Mucosa of descending colon (tissue), 3 donors: ENCODE measurements around the gene UST. TPM values are rescaled to one million over a fixed set of nuclear protein-coding genes. Genes with fewer than 3 reads are reported as not detected.

Source experiments
- ATAC-seq: fragments of 200-7000 bp; cut with Tn5 transposase; one replicate; pipeline ENCODE4 v1.9.1; 2020; ENCODE audit warnings: mild to moderate bottlenecking, moderate library complexity
- DNase-seq, 3 donors: peaks; one replicate each; pipeline ENCODE4 v3.0.0-alpha.2; 2020
- H3K36me3 ChIP-seq: fragments of 200-600 bp; one replicate; pipeline ENCODE4 v1.8.0; 2021; ENCODE audit warnings: low read depth, mild to moderate bottlenecking
- H3K4me1 ChIP-seq: fragments of 200-600 bp; one replicate; pipeline ENCODE4 v1.8.0; 2021; ENCODE audit warnings: low read depth, mild to moderate bottlenecking
- H3K4me3 ChIP-seq: fragments of 200-600 bp; one replicate; pipeline ENCODE4 v1.8.0; 2021; ENCODE audit warnings: mild to moderate bottlenecking
- H3K9me3 ChIP-seq: fragments of 200-600 bp; one replicate; pipeline ENCODE4 v1.8.0; 2021; ENCODE audit warnings: mild to moderate bottlenecking
- intact Hi-C, 2 donors: fragments of 100-400 bp; cut with DNase I in 1 of 2; cut with micrococcal nuclease in 1 of 2; formaldehyde crosslinking; loops; one replicate each; pipeline versions ENCODE4 v1.11.0 to v1.11.1; 2022; cut with DNase I, micrococcal nuclease
- total RNA-seq, 3 donors: library from RNA; stranded (reverse); fragmentation: NEBNext Ultra II Directional in 2 of 3; extraction: Animal tissue kit (Norgen Biotek cat#: 25700) in 2 of 3; gene quantifications; one replicate each; pipeline versions ENCODE4 v1.2.1 to v1.2.4, GENCODE V29; 2021 to 2023
- TF ChIP-seq, protein P1 (sequence below): fragments of 200-600 bp; IDR thresholded peaks from one replicate; pipeline ENCODE4 v1.8.0; 2022; ENCODE audit warnings: antibody characterized with exemption, mild to moderate bottlenecking
- donor health status: DM: no; HTN: no; CAD: no; lungs with moderate emphysema.
- donor health status: DM: no; HTN: no; CAD: no.
- donor health status: DM: no; HTN: yes; CAD: no.

Gene UST
- total RNA-seq, 3 donors from 2014 or later: 1.1 to 16.2 (median 2.1) TPM

DNA sequence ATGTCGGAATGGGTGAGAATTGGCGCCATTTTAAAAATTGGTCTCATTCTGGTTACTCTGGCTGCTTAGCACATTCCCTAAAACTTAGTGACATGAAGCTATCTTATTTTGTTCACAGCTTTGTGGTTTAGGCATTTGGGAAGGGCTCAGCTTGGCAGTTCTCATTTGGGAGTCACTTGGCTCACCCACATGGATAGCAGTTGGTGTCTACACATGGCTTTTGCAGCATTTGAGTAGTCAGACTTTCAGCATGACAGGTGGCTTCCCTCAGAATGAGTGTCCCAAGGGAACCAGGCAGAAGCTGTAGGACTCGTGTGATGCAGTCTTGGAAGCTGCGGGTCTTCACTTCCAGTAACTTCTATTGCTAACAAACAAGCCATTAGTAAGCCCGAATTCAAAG lies 64.6 kb downstream of the UST start:
- intact Hi-C loops: no loop called here
- Histone ChIP-seq H3K4me3 (no peak overlapping the region), H3K4me1 (no peaks in the 10 kb centered on the region), H3K9me3 (no peaks in the 10 kb centered on the region), H3K36me3 (no peaks in the 10 kb centered on the region)
- no peak for DNase-seq
- no peak for ATAC-seq
- TF ChIP-seq, protein P1, sequence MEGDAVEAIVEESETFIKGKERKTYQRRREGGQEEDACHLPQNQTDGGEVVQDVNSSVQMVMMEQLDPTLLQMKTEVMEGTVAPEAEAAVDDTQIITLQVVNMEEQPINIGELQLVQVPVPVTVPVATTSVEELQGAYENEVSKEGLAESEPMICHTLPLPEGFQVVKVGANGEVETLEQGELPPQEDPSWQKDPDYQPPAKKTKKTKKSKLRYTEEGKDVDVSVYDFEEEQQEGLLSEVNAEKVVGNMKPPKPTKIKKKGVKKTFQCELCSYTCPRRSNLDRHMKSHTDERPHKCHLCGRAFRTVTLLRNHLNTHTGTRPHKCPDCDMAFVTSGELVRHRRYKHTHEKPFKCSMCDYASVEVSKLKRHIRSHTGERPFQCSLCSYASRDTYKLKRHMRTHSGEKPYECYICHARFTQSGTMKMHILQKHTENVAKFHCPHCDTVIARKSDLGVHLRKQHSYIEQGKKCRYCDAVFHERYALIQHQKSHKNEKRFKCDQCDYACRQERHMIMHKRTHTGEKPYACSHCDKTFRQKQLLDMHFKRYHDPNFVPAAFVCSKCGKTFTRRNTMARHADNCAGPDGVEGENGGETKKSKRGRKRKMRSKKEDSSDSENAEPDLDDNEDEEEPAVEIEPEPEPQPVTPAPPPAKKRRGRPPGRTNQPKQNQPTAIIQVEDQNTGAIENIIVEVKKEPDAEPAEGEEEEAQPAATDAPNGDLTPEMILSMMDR: no peak

DNA sequence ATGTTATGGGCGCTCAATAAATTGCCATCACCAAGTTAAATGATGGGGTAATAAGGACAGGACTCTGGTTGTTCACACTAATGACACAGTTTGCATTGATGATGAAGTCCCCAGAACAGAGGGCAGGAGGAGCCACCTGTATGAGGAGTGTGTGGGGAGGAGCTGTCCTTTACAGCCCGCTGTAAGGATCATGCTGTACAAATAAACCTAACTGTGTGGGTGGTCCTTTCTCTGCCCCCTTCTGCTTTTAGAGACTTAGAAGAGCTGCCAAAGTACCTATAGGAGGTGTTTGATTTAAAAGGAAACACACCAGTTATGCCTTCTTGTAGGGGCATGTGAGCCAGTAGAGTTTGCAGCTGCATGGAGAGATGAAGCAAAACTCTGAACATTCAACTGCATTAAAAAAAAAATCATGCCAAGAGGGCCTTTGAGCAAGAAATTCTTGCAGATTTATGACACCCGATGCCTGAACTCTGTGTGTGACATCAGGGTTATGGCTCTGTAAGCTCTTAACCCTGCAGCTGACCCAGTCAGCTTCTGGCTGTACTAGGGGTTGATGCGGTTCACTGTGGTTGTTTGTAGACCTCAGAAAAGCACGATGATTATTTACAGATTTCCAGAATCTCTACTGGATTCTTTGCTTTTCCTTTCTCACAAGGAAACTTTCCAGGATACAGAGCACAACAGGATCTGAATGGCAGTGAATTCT lies 67.4 kb downstream of the UST start:
- intact Hi-C loops: no loop called here
- H3K9me3 ChIP-seq: no peaks in the 10 kb centered on the region
- DNase-seq (no peak), ATAC-seq (no peak)
- no peaks in the 10 kb centered on the region for H3K4me1 ChIP-seq
- H3K36me3 ChIP-seq: no peaks in the 10 kb centered on the region
- no peak overlapping the region for H3K4me3 ChIP-seq
- TF ChIP-seq, protein P1: no peak

DNA sequence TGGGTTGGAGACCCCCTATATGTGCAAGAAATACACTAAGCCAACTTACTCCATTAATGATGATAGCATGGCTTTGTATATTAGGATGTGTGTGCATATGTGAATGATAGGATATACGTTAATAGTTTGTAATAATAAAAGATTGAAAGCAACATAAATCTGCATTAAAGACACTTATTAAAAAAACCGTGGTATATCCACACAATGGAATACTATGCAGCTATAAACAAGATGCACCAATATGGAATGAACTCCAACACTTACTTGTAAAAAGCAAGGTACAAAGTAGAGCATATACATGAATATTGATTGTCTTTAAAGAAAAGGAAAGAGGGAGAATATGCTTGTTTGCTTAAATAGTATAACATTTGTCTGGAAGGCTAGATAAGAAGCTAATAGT lies 68.0 kb downstream of the UST start:
- no peaks in the 10 kb centered on the region for H3K4me1 ChIP-seq
- no peak overlapping the region for H3K4me3 ChIP-seq
- no peak for ATAC-seq
- TF ChIP-seq, protein P1: no peak
- DNase-seq: no peak
- no peaks in the 10 kb centered on the region for H3K36me3 ChIP-seq
- intact Hi-C loops: no loop called here
- H3K9me3 ChIP-seq: no peaks in the 10 kb centered on the region

DNA sequence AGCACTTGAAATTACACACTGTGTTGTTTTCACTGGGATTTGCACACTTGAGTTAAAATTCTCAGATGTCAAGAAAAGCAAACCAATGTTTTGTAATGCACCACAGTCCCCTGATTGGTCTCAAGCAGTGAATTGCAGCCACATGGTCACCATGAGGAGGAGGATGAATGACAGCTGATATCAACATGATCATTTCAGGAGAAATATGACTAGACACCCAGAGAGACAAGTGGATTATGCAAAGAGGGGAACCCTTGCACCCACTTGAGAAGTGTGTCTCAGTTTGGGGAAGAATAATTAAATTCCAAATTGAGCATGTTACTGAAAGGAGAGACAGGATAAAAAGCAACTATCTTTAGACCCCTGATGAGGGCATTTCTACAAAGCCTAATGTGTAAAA lies 69.3 kb downstream of the UST start:
- intact Hi-C loops: no loop called here
- DNase-seq (no peak), ATAC-seq (no peak)
- Histone ChIP-seq H3K9me3 (no peaks in the 10 kb centered on the region), H3K4me1 (no peaks in the 10 kb centered on the region), H3K36me3 (no peaks in the 10 kb centered on the region), H3K4me3 (no peak overlapping the region)
- TF ChIP-seq, protein P1: no peak

DNA sequence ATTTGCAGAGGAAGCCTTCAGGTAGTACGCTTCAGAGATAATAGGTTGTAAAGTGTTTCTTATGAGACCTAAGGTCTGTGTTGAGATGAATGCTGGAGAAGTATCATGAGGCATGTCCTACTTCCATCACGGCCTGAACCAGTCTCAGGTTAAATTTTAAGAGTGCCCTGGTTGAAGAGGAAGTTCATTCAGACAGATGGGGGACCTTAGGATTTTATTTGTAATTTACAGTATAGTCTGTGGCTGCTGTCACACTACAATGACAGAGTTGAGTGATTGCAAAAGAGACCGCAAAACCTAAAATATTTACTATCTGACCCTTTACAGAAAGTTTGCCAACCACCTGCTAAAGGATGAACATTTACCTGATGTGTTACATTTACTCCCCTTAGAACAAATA lies 70.9 kb downstream of the UST start:
- DNase-seq (no peak), ATAC-seq (no peak)
- no peaks in the 10 kb centered on the region for H3K36me3 ChIP-seq
- intact Hi-C loops: no loop called here
- no peaks in the 10 kb centered on the region for H3K4me1 ChIP-seq
- no peak overlapping the region for H3K4me3 ChIP-seq
- no peaks in the 10 kb centered on the region for H3K9me3 ChIP-seq
- TF ChIP-seq, protein P1: no peak
